Colonic mucosa (tissue), 4 donors: ENCODE measurements around the gene EIF2S2. TPM values are rescaled to one million over a fixed set of nuclear protein-coding genes. Genes with fewer than 3 reads are reported as not detected.

ENCODE experiments used
- DNase-seq: peaks from one replicate; pipeline ENCODE4 v3.0.0-alpha.2; 2020
- H3K27ac ChIP-seq: fragments of 200-600 bp; one replicate; pipeline ENCODE4 v1.8.0; 2021
- H3K27me3 ChIP-seq: fragments of 200-600 bp; one replicate; pipeline ENCODE4 v1.8.0; 2021
- H3K36me3 ChIP-seq: fragments of 200-600 bp; one replicate; pipeline ENCODE4 v1.8.0; 2021
- H3K4me1 ChIP-seq: fragments of 200-600 bp; one replicate; pipeline ENCODE4 v1.8.0; 2021; ENCODE audit warnings: mild to moderate bottlenecking
- H3K4me3 ChIP-seq: fragments of 200-600 bp; one replicate; pipeline ENCODE4 v1.8.0; 2021
- H3K9ac ChIP-seq, 2 donors: one replicate each; pipeline ENCODE4 v1.7.0; 2013; ENCODE audit warnings: control low read depth in 2 of 2, low read depth in 2 of 2, low read length in 2 of 2
- H3K9me3 ChIP-seq: fragments of 200-600 bp; one replicate; pipeline ENCODE4 v1.8.0; 2021
- CTCF ChIP-seq: fragments of 200-600 bp; IDR thresholded peaks from one replicate; pipeline ENCODE4 v1.8.0; 2022; ENCODE audit warnings: antibody characterized with exemption, mild to moderate bottlenecking
- intact Hi-C: fragments of 100-400 bp; cut with DNase I; formaldehyde crosslinking; loops from one replicate; pipeline ENCODE4 v1.14.1; 2022
- total RNA-seq, 2 donors: library from RNA; stranded (reverse); fragmentation: NEBNext Ultra II Directional in 1 of 2; extraction: Animal tissue kit (Norgen Biotek cat#: 25700) in 1 of 2; gene quantifications; one replicate each; pipeline ENCODE4 v1.2.1, GENCODE V29; 2021
- donor health status: healthy.
- donor health status: DM: no; HTN: no; CAD: no.
- donor health status: DM: no; HTN: no; CAD: no.

EIF2S2 gene
- total RNA-seq, 2 donors from 2014 or later: 53.1 to 71.6 TPM

DNA sequence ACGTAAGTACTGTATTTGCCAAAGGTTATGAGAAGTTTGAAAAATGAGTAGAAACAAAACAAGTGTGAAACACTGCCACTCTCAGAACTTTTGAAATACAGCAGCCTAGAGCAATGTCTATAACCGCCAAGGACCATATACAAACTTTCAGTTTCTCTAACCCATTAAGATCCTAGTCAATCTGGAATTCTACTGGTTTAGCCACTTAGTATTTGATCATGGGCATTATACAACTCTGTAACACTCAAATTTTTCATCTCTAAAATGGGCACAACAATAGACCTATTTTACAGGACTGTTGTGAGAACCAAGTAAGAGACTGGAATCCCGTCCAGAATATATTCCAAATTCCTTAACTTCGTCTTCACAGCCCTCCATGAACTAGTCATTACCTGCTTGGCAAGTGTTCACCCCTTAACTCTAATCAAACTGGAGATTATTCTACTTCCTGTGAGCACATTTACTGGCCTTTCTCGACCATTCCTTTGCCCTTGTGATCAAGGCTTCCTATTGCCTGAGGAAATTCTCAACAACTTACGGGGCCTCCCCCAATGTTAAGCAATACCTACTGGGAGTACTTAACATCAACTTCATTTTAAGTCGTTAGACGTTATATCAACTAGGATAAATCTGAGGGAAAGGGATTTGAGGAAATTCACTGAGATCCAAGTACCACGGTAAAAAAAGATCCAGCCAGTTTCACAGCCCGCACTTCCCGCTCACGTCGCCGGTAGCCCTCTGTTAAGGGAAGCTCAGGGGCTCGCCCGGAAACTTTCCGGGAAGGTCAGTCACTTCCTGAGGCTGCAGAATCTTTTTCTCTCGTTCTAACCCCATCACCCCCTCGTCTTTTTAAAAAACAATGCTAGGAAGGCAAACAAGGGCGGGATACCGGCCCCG lies 1.1 kb downstream of the EIF2S2 start:
- Histone ChIP-seq H3K4me1 (no peaks in the 10 kb centered on the region), H3K4me3 (peak overlapping the region; percentile 89), H3K9me3 (no peaks in the 10 kb centered on the region), H3K36me3 (no peaks in the 10 kb centered on the region), H3K27ac (peak overlapping the region; percentile 98), H3K27me3 (no peaks in the 10 kb centered on the region), H3K9ac (peak overlapping the region; percentile 96 to 99)
- intact Hi-C loops: no loop called here
- DNase-seq: peak; percentile 31
- no peak for TF ChIP-seq CTCF

DNA sequence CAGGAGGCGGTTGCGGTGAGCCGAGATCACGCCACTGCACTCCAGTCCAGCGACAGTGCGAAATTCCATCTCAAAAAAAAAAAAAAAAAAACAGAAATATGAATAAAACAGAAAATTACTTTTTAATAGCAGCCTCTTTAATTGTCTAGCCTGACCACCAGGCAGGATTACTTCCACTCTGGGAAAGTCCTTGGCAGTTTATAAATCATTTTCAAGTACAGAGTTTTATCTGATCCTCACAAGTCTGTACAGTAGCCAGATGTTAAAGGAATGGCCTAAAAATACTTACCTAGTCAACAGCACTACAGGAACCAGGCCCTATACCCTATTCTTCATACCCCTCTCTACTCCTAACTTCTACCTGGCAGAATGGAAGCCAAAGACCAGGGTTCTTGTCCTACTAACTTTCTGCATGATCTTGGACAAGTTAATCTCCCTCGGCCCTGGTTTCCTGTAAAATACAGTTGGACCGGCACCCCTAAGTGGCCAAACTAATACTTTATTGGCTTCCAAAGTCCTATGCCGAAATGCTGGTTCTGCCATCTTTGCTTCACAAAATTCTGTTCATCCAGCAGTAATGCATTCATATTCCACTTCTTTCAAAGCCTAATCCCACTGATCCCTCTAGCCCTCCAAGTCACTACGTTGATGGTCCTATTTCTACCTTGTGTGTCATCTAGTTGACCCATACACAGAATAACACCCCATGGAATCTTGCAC lies 1.9 kb downstream of the EIF2S2 start:
- Histone ChIP-seq H3K27ac (peak overlapping the region; percentile 98), H3K36me3 (no peaks in the 10 kb centered on the region), H3K9ac (peak overlapping the region in 1 of 2 donors; percentile 99), H3K27me3 (no peaks in the 10 kb centered on the region), H3K9me3 (no peaks in the 10 kb centered on the region), H3K4me3 (peak overlapping the region; percentile 89), H3K4me1 (no peaks in the 10 kb centered on the region)
- no peak for DNase-seq
- intact Hi-C loops: no loop called here
- TF ChIP-seq CTCF: no peak

- no peaks in the 10 kb centered on the region for H3K36me3 ChIP-seq
- H3K27ac ChIP-seq: no peak overlapping the region
- H3K9ac ChIP-seq: no peak overlapping the region
- intact Hi-C loops: no loop called here
- no peak for TF ChIP-seq CTCF
- DNase-seq: no peak
- no peaks in the 10 kb centered on the region for H3K27me3 ChIP-seq
- H3K4me1 ChIP-seq: no peaks in the 10 kb centered on the region
- H3K4me3 ChIP-seq: no peak overlapping the region
- H3K9me3 ChIP-seq: no peaks in the 10 kb centered on the region
These were observed 2.6 kb downstream of the EIF2S2 start for GRCh38 chr20:34109442-34109841.

- TF ChIP-seq CTCF: no peak
- Histone ChIP-seq H3K27me3 (no peaks in the 10 kb centered on the region), H3K9me3 (no peaks in the 10 kb centered on the region), H3K4me1 (no peaks in the 10 kb centered on the region), H3K36me3 (no peaks in the 10 kb centered on the region), H3K27ac (no peak overlapping the region), H3K4me3 (no peak overlapping the region), H3K9ac (no peak overlapping the region)
- DNase-seq: no peak
- intact Hi-C loops: no loop called here
These were observed 3.3 kb downstream of the EIF2S2 start for GRCh38 chr20:34108616-34109174.

DNA sequence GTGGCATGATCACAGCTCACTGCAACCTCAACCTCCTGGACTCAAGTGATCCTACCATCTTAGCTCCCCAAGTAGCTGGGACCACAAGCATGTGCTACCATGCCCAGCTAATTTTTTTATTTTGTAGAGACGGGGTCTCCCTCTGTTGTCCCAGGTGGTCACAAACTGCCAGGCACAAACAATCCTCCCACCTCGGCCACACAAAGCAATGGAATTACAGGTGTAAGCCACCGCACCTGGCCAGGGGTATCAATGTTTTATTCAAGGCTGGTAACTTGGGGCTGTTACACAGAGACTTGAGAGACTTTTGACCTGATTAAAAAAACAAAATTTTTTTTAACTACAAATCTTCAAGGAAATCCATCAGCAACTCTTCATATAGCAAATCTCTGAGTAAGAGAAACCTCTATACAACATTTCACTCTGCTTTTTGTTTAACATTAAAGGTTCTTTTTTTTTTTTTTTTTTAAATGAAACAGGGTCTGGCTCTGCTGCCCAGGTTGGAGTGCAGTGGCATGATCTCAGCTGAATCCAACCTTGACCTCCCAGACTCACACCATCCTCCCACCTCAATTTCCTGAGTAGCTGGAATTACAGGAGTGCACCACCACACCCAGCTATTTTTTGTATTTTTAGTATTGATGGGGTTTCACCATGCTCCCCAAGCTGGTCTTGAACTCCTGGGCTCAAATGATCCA lies 5.9 kb downstream of the EIF2S2 start:
- no peak overlapping the region for H3K27ac ChIP-seq
- no peak overlapping the region for H3K4me3 ChIP-seq
- no peaks in the 10 kb centered on the region for H3K27me3 ChIP-seq
- H3K9me3 ChIP-seq: no peaks in the 10 kb centered on the region
- H3K9ac ChIP-seq: no peak overlapping the region
- peaks cover under 1% of the 10 kb centered on the region for H3K4me1 ChIP-seq
- DNase-seq: no peak
- H3K36me3 ChIP-seq: no peaks in the 10 kb centered on the region
- no peak for TF ChIP-seq CTCF
- intact Hi-C loops: no loop called here
